Ishikawa (cell line): ENCODE measurements around the gene CETP.

Experiments
- CEBPB ChIP-seq: IDR thresholded peaks from 2 replicates; pipeline ENCODE4 v1.6.1; 2012
- EP300 ChIP-seq: IDR thresholded peaks from 2 replicates; pipeline ENCODE4 v1.6.1; 2012; ENCODE audit warnings: borderline replicate concordance
- FOXM1 ChIP-seq: IDR thresholded peaks from 2 replicates; pipeline ENCODE4 v1.6.1; 2012; ENCODE audit warnings: low read depth, borderline replicate concordance
- RAD21 ChIP-seq: IDR thresholded peaks from 2 replicates; pipeline ENCODE4 v1.6.1; 2012; ENCODE audit warnings: low read depth
- REST ChIP-seq: IDR thresholded peaks from 2 replicates; pipeline ENCODE4 v1.6.1; 2012; ENCODE audit warnings: low read depth, mild to moderate bottlenecking
- TAF1 ChIP-seq: IDR thresholded peaks from 2 replicates; pipeline ENCODE4 v1.6.1; 2012; ENCODE audit warnings: low read depth, mild to moderate bottlenecking
- TCF12 ChIP-seq: IDR thresholded peaks from 2 replicates; pipeline ENCODE4 v1.6.1; 2012; ENCODE audit warnings: low read depth
- TEAD4 ChIP-seq: IDR thresholded peaks from 2 replicates; pipeline ENCODE4 v1.6.1; 2012
- YY1 ChIP-seq: IDR thresholded peaks from 2 replicates; pipeline ENCODE4 v1.6.1; 2012; ENCODE audit warnings: low read depth
- ZBTB7A ChIP-seq: IDR thresholded peaks from 2 replicates; pipeline ENCODE4 v1.6.1; 2012; ENCODE audit warnings: low read depth
- TF ChIP-seq, protein P1 (sequence below): IDR thresholded peaks from 2 replicates; pipeline ENCODE4 v1.6.1; 2012
- TF ChIP-seq, protein P2 (sequence below): IDR thresholded peaks from 2 replicates; pipeline ENCODE4 v1.6.1; 2012

GRCh38 chr16:56974549-56975300 lies 13.0 kb downstream of the CETP start:
- TF ChIP-seq YY1 (no peak), REST (no peak), CEBPB (no peak), TEAD4 (no peak), TCF12 (no peak), EP300 (no peak), TAF1 (no peak), RAD21 (no peak), ZBTB7A (no peak), FOXM1 (no peak)
- TF ChIP-seq, protein P1, sequence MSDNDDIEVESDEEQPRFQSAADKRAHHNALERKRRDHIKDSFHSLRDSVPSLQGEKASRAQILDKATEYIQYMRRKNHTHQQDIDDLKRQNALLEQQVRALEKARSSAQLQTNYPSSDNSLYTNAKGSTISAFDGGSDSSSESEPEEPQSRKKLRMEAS, result no peak
- TF ChIP-seq, protein P2, sequence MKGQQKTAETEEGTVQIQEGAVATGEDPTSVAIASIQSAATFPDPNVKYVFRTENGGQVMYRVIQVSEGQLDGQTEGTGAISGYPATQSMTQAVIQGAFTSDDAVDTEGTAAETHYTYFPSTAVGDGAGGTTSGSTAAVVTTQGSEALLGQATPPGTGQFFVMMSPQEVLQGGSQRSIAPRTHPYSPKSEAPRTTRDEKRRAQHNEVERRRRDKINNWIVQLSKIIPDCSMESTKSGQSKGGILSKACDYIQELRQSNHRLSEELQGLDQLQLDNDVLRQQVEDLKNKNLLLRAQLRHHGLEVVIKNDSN, result no peak
